Stimulated activated CD8-positive, alpha-beta memory T cell treated with anti-CD3 and anti-CD28 coated beads, Interleukin-2, amount 100 ng/mL, for 48 hours (primary cell): ENCODE data around the gene PRKCE.

ENCODE experiments used
- DNase-seq, 2 donors: peaks; one replicate each; pipeline ENCODE4 v3.0.0-alpha.2; 2020; ENCODE audit warnings: low read depth in 2 of 2

PRKCE gene

GRCh38 chr2:45808294-45808800 lies 156.9 kb downstream of the PRKCE start:
- no peak for DNase-seq

- DNase-seq = no peak
Observed at GRCh38 chr2:45809205-45809604, 157.7 kb downstream of the PRKCE start.

- DNase-seq = no peak
Observed at GRCh38 chr2:45812011-45812500, 160.6 kb downstream of the PRKCE start.

GRCh38 chr2:45813003-45813941 lies 161.8 kb downstream of the PRKCE start:
- no peak for DNase-seq

GRCh38 chr2:45814488-45814887 lies 163.0 kb downstream of the PRKCE start:
- no peak for DNase-seq

- no peak for DNase-seq
Observed at GRCh38 chr2:45814951-45815621, 163.6 kb downstream of the PRKCE start.

- DNase-seq = no peak
Observed at GRCh38 chr2:45816272-45816671, 164.8 kb downstream of the PRKCE start.

- DNase-seq = no peak
Observed at GRCh38 chr2:45818591-45818990, 167.1 kb downstream of the PRKCE start.

GRCh38 chr2:45820048-45820447 lies 168.6 kb downstream of the PRKCE start:
- no peak for DNase-seq

GRCh38 chr2:45821558-45822271 lies 170.2 kb downstream of the PRKCE start:
- DNase-seq = no peak

- no peak for DNase-seq
Observed at GRCh38 chr2:45822272-45822630, 170.8 kb downstream of the PRKCE start.

GRCh38 chr2:45823723-45824206 lies 172.3 kb downstream of the PRKCE start:
- DNase-seq = no peak

- no peak for DNase-seq
Observed at GRCh38 chr2:45825001-45825651, 173.7 kb downstream of the PRKCE start.

GRCh38 chr2:45826460-45826859 lies 175.0 kb downstream of the PRKCE start:
- DNase-seq = no peak

GRCh38 chr2:45826884-45827635 lies 175.6 kb downstream of the PRKCE start:
- DNase-seq = no peak

GRCh38 chr2:45830322-45830721 lies 178.8 kb downstream of the PRKCE start:
- no peak for DNase-seq

GRCh38 chr2:45833301-45833967 lies 182.0 kb downstream of the PRKCE start:
- no peak for DNase-seq

- no peak for DNase-seq
Observed at GRCh38 chr2:45833968-45834344, 182.5 kb downstream of the PRKCE start.

- no peak for DNase-seq
Observed at GRCh38 chr2:45834372-45834771, 182.9 kb downstream of the PRKCE start.

- no peak for DNase-seq
Observed at GRCh38 chr2:45834858-45835257, 183.4 kb downstream of the PRKCE start.
